HepG2 (cell line): ENCODE data around the gene PACSIN1. TPM values are rescaled to one million over a fixed set of nuclear protein-coding genes. Genes with fewer than 3 reads are reported as not detected.

ENCODE experiments used
- FOSL1 ChIP-seq: sonication (generic); formaldehyde crosslinking; IDR thresholded peaks from 2 replicates; pipeline ENCODE4 v1.9.0; 2021; ENCODE audit warnings: missing genetic modification reagents, borderline replicate concordance
- GFI1 ChIP-seq: sonication (generic); formaldehyde crosslinking; IDR thresholded peaks from 2 replicates; pipeline ENCODE4 v1.5.0; 2020; ENCODE audit warnings: missing genetic modification reagents, mild to moderate bottlenecking, borderline replicate concordance
- HINFP ChIP-seq: sonication (generic); formaldehyde crosslinking; IDR thresholded peaks from 2 replicates; pipeline ENCODE4 v1.4.0; 2020; ENCODE audit warnings: low read depth, mild to moderate bottlenecking, missing genetic modification reagents
- JARID2 ChIP-seq: sonication (generic); formaldehyde crosslinking; IDR thresholded peaks from 2 replicates; pipeline ENCODE4 v1.8.1; 2023; ENCODE audit warnings: missing genetic modification reagents, inconsistent platforms; ENCODE audit not compliant: insufficient replicate concordance
- JDP2 ChIP-seq: sonication (generic); formaldehyde crosslinking; IDR thresholded peaks from 2 replicates; pipeline ENCODE4 v1.8.1; 2022; ENCODE audit warnings: missing genetic modification reagents, borderline replicate concordance
- MEIS1 ChIP-seq: sonication (generic); formaldehyde crosslinking; IDR thresholded peaks from 2 replicates; pipeline ENCODE4 v1.9.0; 2021; ENCODE audit warnings: mild to moderate bottlenecking, missing genetic modification reagents, moderate library complexity, borderline replicate concordance
- MIER3 ChIP-seq: IDR thresholded peaks from 2 replicates; pipeline ENCODE4 v1.6.1; 2016; ENCODE audit warnings: missing compliant biosample characterization, borderline replicate concordance
- NAIF1 ChIP-seq: sonication (generic); formaldehyde crosslinking; IDR thresholded peaks from 2 replicates; pipeline ENCODE4 v1.5.0; 2020; ENCODE audit warnings: mild to moderate bottlenecking, missing genetic modification reagents, borderline replicate concordance
- NKX3-1 ChIP-seq: sonication (generic); formaldehyde crosslinking; IDR thresholded peaks from 2 replicates; pipeline ENCODE4 v1.5.0; 2020; ENCODE audit warnings: missing genetic modification reagents
- NR1H2 ChIP-seq: sonication (generic); formaldehyde crosslinking; IDR thresholded peaks from 2 replicates; pipeline ENCODE4 v1.8.1; 2022; ENCODE audit warnings: low read depth, missing genetic modification reagents, borderline replicate concordance
- PCBP2 ChIP-seq: fragments of 200-400 bp; formaldehyde crosslinking; optimal IDR thresholded peaks from 2 replicates; pipeline ENCODE3; 2018; ENCODE audit warnings: low read length, low read depth; ENCODE audit not compliant: poor library complexity, severe bottlenecking
- RBM22 ChIP-seq: fragments of 200-400 bp; formaldehyde crosslinking; optimal IDR thresholded peaks from 2 replicates; pipeline ENCODE3; 2017; ENCODE audit warnings: mild to moderate bottlenecking, low read length, moderate library complexity
- RELA ChIP-seq: sonication (generic); formaldehyde crosslinking; IDR thresholded peaks from 2 replicates; pipeline ENCODE4 v1.4.0; 2020; ENCODE audit warnings: missing genetic modification reagents
- XRCC5 ChIP-seq: fragments of 200-400 bp; formaldehyde crosslinking; optimal IDR thresholded peaks from 2 replicates; pipeline ENCODE3; 2017; ENCODE audit warnings: mild to moderate bottlenecking, low read length
- ZFP82 ChIP-seq: sonication (generic); formaldehyde crosslinking; IDR thresholded peaks from 2 replicates; pipeline ENCODE4 v1.5.1; 2020; ENCODE audit warnings: mild to moderate bottlenecking, missing genetic modification reagents, borderline replicate concordance
- ZNF101 ChIP-seq: sonication (generic); formaldehyde crosslinking; IDR thresholded peaks from 2 replicates; pipeline ENCODE4 v1.4.0; 2020; ENCODE audit warnings: mild to moderate bottlenecking, low read depth, missing genetic modification reagents, borderline replicate concordance
- ZNF136 ChIP-seq: sonication (generic); formaldehyde crosslinking; IDR thresholded peaks from 2 replicates; pipeline ENCODE4 v1.8.1; 2022; ENCODE audit warnings: low read depth, mild to moderate bottlenecking, moderate library complexity, missing genetic modification reagents
- ZNF180 ChIP-seq: sonication (generic); formaldehyde crosslinking; IDR thresholded peaks from 2 replicates; pipeline ENCODE4 v1.4.0; 2020; ENCODE audit warnings: low read depth, missing genetic modification reagents, borderline replicate concordance
- ZNF251 ChIP-seq: sonication (generic); formaldehyde crosslinking; IDR thresholded peaks from 2 replicates; pipeline ENCODE4 v1.9.0; 2021; ENCODE audit warnings: mild to moderate bottlenecking, missing genetic modification reagents
- ZNF550 ChIP-seq: sonication (generic); formaldehyde crosslinking; IDR thresholded peaks from 2 replicates; pipeline ENCODE4 v1.4.0; 2020; ENCODE audit warnings: mild to moderate bottlenecking, missing genetic modification reagents, borderline replicate concordance
- polyA plus RNA-seq, 8 experiments: library from polyadenylated mRNA; depleted of rRNA in 3 of 8; stranded (reverse) in 7 of 8; unstranded in 1 of 8; fragments of >200 nt; fragmentation: Illumina TruSeq in 4 of 8; extraction: Trizol in 4 of 8; gene quantifications; 2 replicates each; pipeline versions ENCODE4 v1.2.1 to v1.2.3, GENCODE V29; 2011 to 2016; ENCODE audit warnings: low read depth in 4 of 8, missing spikeins in 1 of 8, mixed read lengths in 1 of 8; ENCODE audit not compliant: insufficient read depth in 1 of 8
- total RNA-seq, 5 experiments: library from RNA; depleted of rRNA; stranded (reverse); fragments of >200 nt; fragmentation: Illumina TruSeq; extraction: Trizol; gene quantifications; 2 replicates each; pipeline ENCODE4 v1.2.3, GENCODE V29; 2016; ENCODE audit warnings: low read depth in 1 of 5
- TF ChIP-seq, protein P1 (sequence below): sonication (generic); formaldehyde crosslinking; IDR thresholded peaks from 2 replicates; pipeline ENCODE4 v1.4.0; 2020; ENCODE audit warnings: mild to moderate bottlenecking, missing genetic modification reagents, borderline replicate concordance

PACSIN1 gene
- total and polyA plus RNA-seq, 2 of the 13 experiments (the other 11 are each of a cell fraction or from before 2014, with no cell fraction given) = not detected

- peak; percentile 99 for TF ChIP-seq HINFP (CRISPR knock-in tag)
- TF ChIP-seq XRCC5 = peak; percentile 64
- no peak for TF ChIP-seq GFI1 (CRISPR knock-in tag)
- no peak for TF ChIP-seq JARID2
- TF ChIP-seq NAIF1 (CRISPR knock-in tag) = no peak; the same call in 1 of the 2 replicates
- TF ChIP-seq, protein P1, sequence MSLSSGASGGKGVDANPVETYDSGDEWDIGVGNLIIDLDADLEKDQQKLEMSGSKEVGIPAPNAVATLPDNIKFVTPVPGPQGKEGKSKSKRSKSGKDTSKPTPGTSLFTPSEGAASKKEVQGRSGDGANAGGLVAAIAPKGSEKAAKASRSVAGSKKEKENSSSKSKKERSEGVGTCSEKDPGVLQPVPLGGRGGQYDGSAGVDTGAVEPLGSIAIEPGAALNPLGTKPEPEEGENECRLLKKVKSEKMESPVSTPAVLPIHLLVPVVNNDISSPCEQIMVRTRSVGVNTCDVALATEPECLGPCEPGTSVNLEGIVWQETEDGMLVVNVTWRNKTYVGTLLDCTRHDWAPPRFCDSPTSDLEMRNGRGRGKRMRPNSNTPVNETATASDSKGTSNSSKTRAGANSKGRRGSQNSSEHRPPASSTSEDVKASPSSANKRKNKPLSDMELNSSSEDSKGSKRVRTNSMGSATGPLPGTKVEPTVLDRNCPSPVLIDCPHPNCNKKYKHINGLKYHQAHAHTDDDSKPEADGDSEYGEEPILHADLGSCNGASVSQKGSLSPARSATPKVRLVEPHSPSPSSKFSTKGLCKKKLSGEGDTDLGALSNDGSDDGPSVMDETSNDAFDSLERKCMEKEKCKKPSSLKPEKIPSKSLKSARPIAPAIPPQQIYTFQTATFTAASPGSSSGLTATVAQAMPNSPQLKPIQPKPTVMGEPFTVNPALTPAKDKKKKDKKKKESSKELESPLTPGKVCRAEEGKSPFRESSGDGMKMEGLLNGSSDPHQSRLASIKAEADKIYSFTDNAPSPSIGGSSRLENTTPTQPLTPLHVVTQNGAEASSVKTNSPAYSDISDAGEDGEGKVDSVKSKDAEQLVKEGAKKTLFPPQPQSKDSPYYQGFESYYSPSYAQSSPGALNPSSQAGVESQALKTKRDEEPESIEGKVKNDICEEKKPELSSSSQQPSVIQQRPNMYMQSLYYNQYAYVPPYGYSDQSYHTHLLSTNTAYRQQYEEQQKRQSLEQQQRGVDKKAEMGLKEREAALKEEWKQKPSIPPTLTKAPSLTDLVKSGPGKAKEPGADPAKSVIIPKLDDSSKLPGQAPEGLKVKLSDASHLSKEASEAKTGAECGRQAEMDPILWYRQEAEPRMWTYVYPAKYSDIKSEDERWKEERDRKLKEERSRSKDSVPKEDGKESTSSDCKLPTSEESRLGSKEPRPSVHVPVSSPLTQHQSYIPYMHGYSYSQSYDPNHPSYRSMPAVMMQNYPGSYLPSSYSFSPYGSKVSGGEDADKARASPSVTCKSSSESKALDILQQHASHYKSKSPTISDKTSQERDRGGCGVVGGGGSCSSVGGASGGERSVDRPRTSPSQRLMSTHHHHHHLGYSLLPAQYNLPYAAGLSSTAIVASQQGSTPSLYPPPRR (CRISPR knock-in tag) = no peak
- TF ChIP-seq PCBP2 = no peak
- no peak for TF ChIP-seq ZFP82
- TF ChIP-seq FOSL1 = no peak
- no peak for TF ChIP-seq ZNF550 (CRISPR knock-in tag)
- TF ChIP-seq ZNF101 (CRISPR knock-in tag) = no peak
- TF ChIP-seq ZNF251 (CRISPR knock-in tag) = no peak
- TF ChIP-seq JDP2 (CRISPR knock-in tag) = no peak
- TF ChIP-seq ZNF136 (CRISPR knock-in tag) = no peak
- TF ChIP-seq MEIS1 (CRISPR knock-in tag) = no peak; the same call in 1 of the 2 replicates
- no peak for TF ChIP-seq NKX3-1 (CRISPR knock-in tag)
- TF ChIP-seq MIER3 = peak; percentile 76
- no peak for TF ChIP-seq NR1H2 (CRISPR knock-in tag)
- no peak for TF ChIP-seq ZNF180
- no peak for TF ChIP-seq RBM22
- 0 out of 2 replicates have a peak, but pooled peaks have one; percentile 28 for TF ChIP-seq RELA (CRISPR knock-in tag)
Observed at GRCh38 chr6:34526992-34527728, 61.3 kb downstream of the PACSIN1 start (continued).
